Stimulated activated CD8-positive, alpha-beta memory T cell treated with anti-CD3 and anti-CD28 coated beads, Interleukin-2, amount 100 ng/mL, for 48 hours (primary cell): ENCODE results near the gene MPND.

Source experiments
- DNase-seq, 2 donors: peaks; one replicate each; pipeline ENCODE4 v3.0.0-alpha.2; 2020; ENCODE audit warnings: low read depth in 2 of 2

Gene MPND

DNA sequence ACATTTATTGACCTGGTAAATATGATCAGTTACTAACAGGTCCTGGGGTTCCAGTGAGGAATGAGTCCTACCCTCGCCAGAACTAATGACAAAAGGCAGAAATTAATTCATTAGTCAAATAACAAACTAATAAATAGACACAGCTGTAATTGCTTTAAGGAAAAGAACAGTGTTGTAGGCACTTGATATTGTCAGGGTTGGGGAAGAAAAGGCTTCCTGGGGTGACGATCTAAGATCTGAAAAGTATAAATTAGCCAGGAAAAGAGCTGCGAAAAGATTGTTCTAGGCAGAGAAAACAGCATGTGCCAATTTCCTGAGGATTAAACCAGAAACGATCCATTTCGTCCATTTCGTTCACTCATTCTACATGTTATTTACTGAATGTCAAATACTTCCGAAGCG lies 58.4 kb downstream of the MPND start:
- DNase-seq: no peak

DNA sequence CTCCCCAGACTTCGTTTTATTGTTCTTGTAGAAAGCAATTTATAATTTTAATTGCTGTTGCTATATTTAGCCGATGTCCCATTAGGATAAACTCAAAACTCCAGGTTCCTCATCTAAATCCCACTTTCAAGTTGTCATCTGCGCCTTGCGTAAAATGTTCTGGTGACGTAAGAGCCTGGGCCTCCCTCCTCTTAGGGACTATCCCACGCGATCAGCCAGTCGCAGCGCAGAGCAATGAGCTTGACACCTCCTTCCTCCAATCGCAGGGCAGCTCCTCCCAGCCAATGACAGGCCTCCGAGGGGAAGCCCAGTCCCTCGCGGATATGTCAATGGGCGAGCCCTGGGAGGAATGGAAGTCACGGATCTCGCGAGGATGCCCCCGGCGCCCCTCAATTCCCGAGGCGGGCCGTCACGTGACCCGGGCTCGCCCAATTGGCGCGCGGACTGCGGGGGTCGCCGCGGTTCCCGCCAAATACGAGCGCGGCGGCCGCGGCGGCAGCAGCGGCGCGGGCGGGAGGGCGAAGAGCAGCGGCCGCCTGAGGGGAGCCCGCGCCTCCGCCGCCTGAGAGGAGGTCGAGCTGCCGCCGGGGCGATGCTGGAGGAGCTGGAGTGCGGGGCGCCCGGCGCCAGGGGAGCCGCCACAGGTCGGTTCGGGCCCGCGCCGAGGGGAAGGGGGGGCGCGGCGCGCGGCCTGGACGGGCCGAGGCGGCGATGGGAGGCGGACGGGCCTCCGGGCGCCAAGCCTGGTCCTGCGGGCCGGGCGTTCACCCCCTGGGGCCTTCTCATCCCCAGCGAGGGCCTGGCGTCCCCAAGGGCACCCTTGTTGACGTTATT lies 59.0 kb downstream of the MPND start, which contains the start of gene CHAF1A:
TSS of gene CHAF1A (plus strand) at position 470 of the 834 bp plus-strand sequence. CDS start at position 593, 123 bp downstream.
- peak; percentile 97 to 99 for DNase-seq

DNA sequence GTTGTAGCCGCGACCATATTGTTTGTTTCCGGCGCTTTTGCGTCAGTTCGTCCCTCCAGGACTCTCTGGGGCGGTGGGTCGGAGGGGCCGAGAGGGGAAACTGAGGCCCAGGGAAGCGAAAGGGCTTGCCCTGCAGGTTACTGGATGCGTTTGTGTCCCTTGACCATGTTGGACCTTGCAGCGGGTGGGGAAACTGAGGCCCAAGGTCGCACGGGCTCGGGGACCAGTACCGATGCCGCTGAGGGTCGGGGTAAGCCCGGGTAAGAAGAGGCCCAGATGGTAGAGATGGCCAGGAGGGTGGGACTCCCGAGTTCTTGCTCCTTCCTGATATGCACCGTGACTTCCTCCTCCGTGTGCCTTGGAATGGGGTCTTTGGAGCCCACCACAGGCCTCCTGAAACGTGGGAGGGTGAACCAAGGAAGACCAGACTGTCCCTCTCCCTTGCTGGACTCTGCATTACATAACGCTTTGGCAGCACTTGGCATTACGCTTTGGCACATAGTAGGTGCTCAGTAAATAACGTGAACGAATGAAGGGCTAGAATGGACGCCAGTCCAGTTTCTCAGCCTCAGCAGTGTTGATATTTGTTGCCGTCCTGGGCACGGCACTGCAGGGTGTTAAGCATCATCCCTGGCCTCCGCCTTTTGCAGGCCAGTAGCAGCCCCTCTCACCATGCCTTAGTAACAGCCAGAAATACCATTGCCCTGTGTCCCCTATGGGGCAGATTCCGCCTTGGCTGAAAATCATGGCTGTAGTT lies 59.8 kb downstream of the MPND start:
- no peak for DNase-seq

- no peak for DNase-seq
Observed at GRCh38 chr19:4405977-4406376, 62.6 kb downstream of the MPND start.

GRCh38 chr19:4406626-4407025 lies 63.3 kb downstream of the MPND start:
- DNase-seq: no peak

GRCh38 chr19:4409123-4409933 lies 66.0 kb downstream of the MPND start:
- DNase-seq: no peak
